ENCODE results near the gene CD82.
"Not testable (repeated sequence)": the region's sequence is repeated elsewhere in the genome, so short reads cannot be mapped to it uniquely, and the experiment has no call there.

The CD82 gene

DNA sequence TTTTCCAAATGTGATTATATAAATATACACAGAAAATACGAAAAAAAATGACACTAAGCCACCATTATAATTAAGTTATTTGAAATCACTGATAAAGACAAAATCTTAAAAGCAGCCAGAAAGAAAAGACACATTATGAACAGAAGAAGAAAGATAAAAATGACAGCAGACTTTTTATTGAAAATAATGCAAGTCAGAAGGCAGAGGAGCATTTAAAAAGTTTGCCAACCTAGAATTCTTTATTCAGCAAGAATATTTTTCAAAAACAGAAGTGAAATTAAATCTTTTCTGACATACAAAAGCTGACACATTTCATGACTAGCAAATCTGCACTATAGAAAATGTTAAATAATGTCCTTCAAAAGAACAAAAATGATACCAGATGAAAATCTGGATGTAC lies 77.8 kb downstream of the CD82 start:
- Histone ChIP-seq H3K79me2 (ENCODE audit: low read length) (no peaks in the 10 kb centered on the region), H3K4me1 (ENCODE audit: low read length) (no peaks in the 10 kb centered on the region), H4K20me1 (ENCODE audit: insufficient read depth, low read length) (no peaks in the 10 kb centered on the region), H3K9me3 (ENCODE audit: insufficient read depth, low read length) (peaks cover 26% of the 10 kb centered on the region), H3K4me2 (ENCODE audit: low read length) (no peak overlapping the region), H2AFZ (ENCODE audit: low read depth, low read length) (no peak overlapping the region), H3K36me3 (replicated peaks; ENCODE audit: low read depth, low read length) (no peaks in the 10 kb centered on the region), H3K27ac (ENCODE audit: low read length) (no peak overlapping the region), H3K4me3 (ENCODE audit: low read length) (no peak overlapping the region), H3K27me3 (ENCODE audit: low read depth, low read length) (peaks cover 7% of the 10 kb centered on the region; the same call in 1 of the 2 replicates), H3K9ac (ENCODE audit: low read length) (no peak overlapping the region)
- TF ChIP-seq, protein P1, sequence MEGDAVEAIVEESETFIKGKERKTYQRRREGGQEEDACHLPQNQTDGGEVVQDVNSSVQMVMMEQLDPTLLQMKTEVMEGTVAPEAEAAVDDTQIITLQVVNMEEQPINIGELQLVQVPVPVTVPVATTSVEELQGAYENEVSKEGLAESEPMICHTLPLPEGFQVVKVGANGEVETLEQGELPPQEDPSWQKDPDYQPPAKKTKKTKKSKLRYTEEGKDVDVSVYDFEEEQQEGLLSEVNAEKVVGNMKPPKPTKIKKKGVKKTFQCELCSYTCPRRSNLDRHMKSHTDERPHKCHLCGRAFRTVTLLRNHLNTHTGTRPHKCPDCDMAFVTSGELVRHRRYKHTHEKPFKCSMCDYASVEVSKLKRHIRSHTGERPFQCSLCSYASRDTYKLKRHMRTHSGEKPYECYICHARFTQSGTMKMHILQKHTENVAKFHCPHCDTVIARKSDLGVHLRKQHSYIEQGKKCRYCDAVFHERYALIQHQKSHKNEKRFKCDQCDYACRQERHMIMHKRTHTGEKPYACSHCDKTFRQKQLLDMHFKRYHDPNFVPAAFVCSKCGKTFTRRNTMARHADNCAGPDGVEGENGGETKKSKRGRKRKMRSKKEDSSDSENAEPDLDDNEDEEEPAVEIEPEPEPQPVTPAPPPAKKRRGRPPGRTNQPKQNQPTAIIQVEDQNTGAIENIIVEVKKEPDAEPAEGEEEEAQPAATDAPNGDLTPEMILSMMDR (IDR thresholded peaks at IDR 0.05; ENCODE audit: low read depth, low read length) = no peak
- no peak for TF ChIP-seq EZH2phosphoT487 (IDR thresholded peaks at IDR 0.05; ENCODE audit: low read depth)

DNA sequence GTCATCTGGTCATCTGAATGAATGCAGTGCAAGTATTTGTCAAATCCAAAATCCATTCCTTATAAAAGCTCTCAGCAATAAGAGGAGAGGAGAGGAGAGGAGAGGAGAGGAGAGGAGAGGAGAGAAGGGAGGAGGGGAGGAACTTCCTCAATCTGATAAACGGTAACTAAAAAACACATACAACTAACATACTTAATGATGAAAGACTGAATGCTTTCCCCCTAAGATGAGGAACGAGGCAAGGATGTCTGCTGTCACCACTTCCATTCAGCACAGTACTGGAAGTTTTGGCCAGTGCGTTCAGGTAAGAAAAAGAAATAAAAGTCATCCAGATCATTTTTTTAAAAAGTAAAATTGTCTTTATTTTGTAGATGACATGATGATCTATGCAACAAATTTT lies 80.4 kb downstream of the CD82 start:
- H3K27me3 ChIP-seq (ENCODE audit: low read depth, low read length) = peaks cover 12% of the 10 kb centered on the region; the same call in 1 of the 2 replicates
- H3K9ac ChIP-seq (ENCODE audit: low read length) = no peak overlapping the region
- H3K36me3 ChIP-seq (replicated peaks; ENCODE audit: low read depth, low read length) = no peaks in the 10 kb centered on the region
- H3K4me1 ChIP-seq (ENCODE audit: low read length) = no peaks in the 10 kb centered on the region
- H4K20me1 ChIP-seq (ENCODE audit: insufficient read depth, low read length) = no peaks in the 10 kb centered on the region
- no peak overlapping the region for H3K4me2 ChIP-seq (ENCODE audit: low read length)
- peaks cover 26% of the 10 kb centered on the region for H3K9me3 ChIP-seq (ENCODE audit: insufficient read depth, low read length)
- no peak overlapping the region for H3K4me3 ChIP-seq (ENCODE audit: low read length)
- TF ChIP-seq, protein P1 (IDR thresholded peaks at IDR 0.05; ENCODE audit: low read depth, low read length) = no peak
- no peak for TF ChIP-seq EZH2phosphoT487 (IDR thresholded peaks at IDR 0.05; ENCODE audit: low read depth)
- H3K79me2 ChIP-seq (ENCODE audit: low read length) = no peaks in the 10 kb centered on the region
- H2AFZ ChIP-seq (ENCODE audit: low read depth, low read length) = no peak overlapping the region
- H3K27ac ChIP-seq (ENCODE audit: low read length) = no peak overlapping the region

DNA sequence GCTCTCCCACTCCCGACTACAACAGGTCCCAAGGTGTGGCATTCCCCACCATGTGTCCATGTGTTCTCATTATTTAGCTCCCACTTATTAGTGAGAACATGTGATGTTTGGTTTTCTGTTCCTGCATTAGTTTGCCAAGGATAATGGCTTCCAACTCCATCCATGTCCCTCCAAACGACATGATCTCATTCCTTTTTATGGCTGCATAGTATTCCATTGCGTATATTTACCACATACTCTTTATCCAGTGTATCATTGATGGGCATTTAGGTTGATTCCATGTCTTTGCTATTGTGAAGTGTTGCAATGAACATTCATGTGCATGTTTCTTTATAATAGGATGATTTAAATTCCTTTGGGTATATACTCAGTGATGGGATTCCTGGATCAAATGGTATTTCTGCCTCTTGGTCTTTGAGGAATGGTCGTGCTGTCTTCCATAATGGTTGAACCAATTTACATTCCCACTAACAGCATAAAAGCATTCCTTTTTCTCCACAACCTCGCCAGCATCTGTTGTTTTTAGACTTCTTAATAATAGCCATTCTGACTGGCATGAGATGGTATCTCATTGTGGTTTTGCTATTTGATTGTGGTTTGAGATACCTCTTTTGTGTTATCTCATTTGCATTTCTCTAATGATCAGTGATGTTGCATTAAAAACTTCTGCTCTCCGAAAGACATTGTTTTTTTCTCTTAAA lies 81.9 kb downstream of the CD82 start:
- H3K4me1 ChIP-seq (ENCODE audit: low read length) = peaks cover 13% of the 10 kb centered on the region
- not testable (repeated sequence) for H4K20me1 ChIP-seq (ENCODE audit: insufficient read depth, low read length); H3K4me3 ChIP-seq (ENCODE audit: low read length); H3K27ac ChIP-seq (ENCODE audit: low read length); H2AFZ ChIP-seq (ENCODE audit: low read depth, low read length); H3K9ac ChIP-seq (ENCODE audit: low read length); H3K4me2 ChIP-seq (ENCODE audit: low read length); H3K36me3 ChIP-seq (replicated peaks; ENCODE audit: low read depth, low read length); H3K79me2 ChIP-seq (ENCODE audit: low read length)
- H3K9me3 ChIP-seq (ENCODE audit: insufficient read depth, low read length) = peaks cover 24% of the 10 kb centered on the region
- peaks cover 12% of the 10 kb centered on the region; the same call in 1 of the 2 replicates for H3K27me3 ChIP-seq (ENCODE audit: low read depth, low read length)

DNA sequence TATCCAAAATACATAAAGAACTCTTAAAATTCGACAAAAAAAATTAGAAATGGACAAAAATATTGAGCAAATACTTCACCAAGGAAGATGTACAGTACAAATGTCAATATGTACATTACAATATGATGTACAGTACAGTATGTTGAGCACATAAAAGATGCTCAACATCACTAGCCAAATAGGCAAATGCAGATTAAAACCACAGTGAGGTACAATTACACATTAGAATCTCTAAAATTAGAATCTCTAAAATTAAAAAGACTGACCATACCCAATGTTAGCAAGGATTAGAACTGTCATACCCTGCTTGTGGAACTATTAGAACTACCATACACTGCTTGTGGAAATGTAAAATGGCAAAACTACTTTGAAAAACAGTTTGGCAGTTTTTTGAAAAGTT lies 82.6 kb downstream of the CD82 start:
- Histone ChIP-seq H3K9me3 (ENCODE audit: insufficient read depth, low read length) (peaks cover 17% of the 10 kb centered on the region), H3K79me2 (ENCODE audit: low read length) (no peaks in the 10 kb centered on the region), H3K4me1 (ENCODE audit: low read length) (peaks cover 13% of the 10 kb centered on the region), H4K20me1 (ENCODE audit: insufficient read depth, low read length) (no peaks in the 10 kb centered on the region), H2AFZ (ENCODE audit: low read depth, low read length) (no peak overlapping the region), H3K4me3 (ENCODE audit: low read length) (no peak overlapping the region), H3K4me2 (ENCODE audit: low read length) (no peak overlapping the region), H3K27me3 (ENCODE audit: low read depth, low read length) (peaks cover 12% of the 10 kb centered on the region; the same call in 1 of the 2 replicates), H3K9ac (ENCODE audit: low read length) (no peak overlapping the region), H3K27ac (ENCODE audit: low read length) (no peak overlapping the region), H3K36me3 (replicated peaks; ENCODE audit: low read depth, low read length) (no peaks in the 10 kb centered on the region)
- TF ChIP-seq EZH2phosphoT487 (IDR thresholded peaks at IDR 0.05; ENCODE audit: low read depth) = no peak
- TF ChIP-seq, protein P1 (IDR thresholded peaks at IDR 0.05; ENCODE audit: low read depth, low read length) = no peak

Measured in OCI-LY3 (cell line).